CD4-positive, alpha-beta T cell (primary cell): ENCODE results near the gene PRKG1. TPM values are rescaled to one million over a fixed set of nuclear protein-coding genes. Genes with fewer than 3 reads are reported as not detected.

Experiments
- ATAC-seq: fragments of 200-7000 bp; cut with Tn5 transposase; one replicate; pipeline ENCODE4 v1.10.0; 2022; ENCODE audit warnings: mild to moderate bottlenecking; ENCODE audit not compliant: poor library complexity
- CTCF ChIA-PET: fragments of 350-600 bp; sonication (Branson Sonifier 250); formaldehyde crosslinking; loops from one replicate; lab custom pipeline; 2021; ENCODE audit warnings: antibody characterized with exemption, inconsistent platforms; lab: Charles Lee
- POLR2A ChIA-PET: fragments of 350-600 bp; sonication (Branson Sonifier 250); formaldehyde crosslinking; loops from one replicate; lab custom pipeline; 2021; ENCODE audit warnings: antibody characterized with exemption, inconsistent platforms; lab: Charles Lee
- DNase-seq, 14 experiments: peaks; one replicate each; pipeline ENCODE4 v3.0.0-alpha.2; 2013 to 2020; ENCODE audit warnings: mixed read lengths in 2 of 14
- H3K27ac ChIP-seq, 2 donors: one replicate each; pipeline versions ENCODE4 v1.5.1 to v1.7.0; 2013; ENCODE audit warnings: low read length in 2 of 2, low read depth in 1 of 2, mild to moderate bottlenecking in 1 of 2
- H3K27me3 ChIP-seq, 2 experiments: 1 replicate in 1 of 2; 2 replicates in 1 of 2; pipeline versions ENCODE4 v1.6.1 to v1.7.0; 2013; ENCODE audit warnings: low read length in 2 of 2, control low read depth in 1 of 2, mild to moderate bottlenecking in 1 of 2, moderate library complexity in 1 of 2; ENCODE audit not compliant: insufficient read depth in 2 of 2, control insufficient read depth in 1 of 2
- H3K36me3 ChIP-seq: one replicate; pipeline ENCODE4 v1.6.1; 2013; ENCODE audit warnings: low read length, control low read depth; ENCODE audit not compliant: insufficient read depth
- H3K4me1 ChIP-seq: one replicate; pipeline ENCODE4 v1.6.1; 2013; ENCODE audit warnings: low read length, control low read depth; ENCODE audit not compliant: insufficient read depth
- H3K4me3 ChIP-seq: one replicate; pipeline ENCODE4 v1.5.1; 2013; ENCODE audit warnings: mild to moderate bottlenecking, low read length, moderate library complexity
- H3K9me3 ChIP-seq, 2 experiments: 1 replicate in 1 of 2; 2 replicates in 1 of 2; pipeline versions ENCODE4 v1.6.1 to v1.7.0; 2013; ENCODE audit warnings: low read length in 2 of 2, mild to moderate bottlenecking in 2 of 2, control low read depth in 1 of 2, moderate library complexity in 1 of 2; ENCODE audit not compliant: control insufficient read depth in 1 of 2, insufficient read depth in 1 of 2
- H3K27ac Mint-ChIP-seq: one replicate; pipeline ENCODE4 v1.8.0; 2020; ENCODE audit warnings: mixed read lengths
- H3K27me3 Mint-ChIP-seq: one replicate; pipeline ENCODE4 v1.8.0; 2021; ENCODE audit warnings: mixed read lengths
- H3K36me3 Mint-ChIP-seq: one replicate; pipeline ENCODE4 v1.8.0; 2021; ENCODE audit warnings: low read depth, mixed read lengths
- H3K4me1 Mint-ChIP-seq: one replicate; pipeline ENCODE4 v1.8.0; 2021; ENCODE audit warnings: low read depth, mixed read lengths
- H3K4me3 Mint-ChIP-seq: one replicate; pipeline ENCODE4 v1.8.0; 2020; ENCODE audit warnings: mild to moderate bottlenecking, mixed read lengths
- H3K9me3 Mint-ChIP-seq: one replicate; pipeline ENCODE4 v1.8.0; 2020; ENCODE audit warnings: mixed read lengths
- intact Hi-C, 2 experiments: fragments of 100-400 bp; cut with DNase I in 1 of 2; cut with micrococcal nuclease in 1 of 2; formaldehyde crosslinking; loops; one replicate each; pipeline versions ENCODE4 v1.15.1 to v1.9.0; 2023 to 2025; cut with DNase I, micrococcal nuclease
- total RNA-seq, 174 experiments: library from RNA in 2 of 174; stranded (reverse) in 2 of 174; gene quantifications; one replicate each; pipeline ENCODE4 v1.2.3 and lab custom pipeline; 2021 to 2026
- TF ChIP-seq, protein P1 (sequence below): fragments of 200-600 bp; IDR thresholded peaks from one replicate; pipeline ENCODE4 v1.8.0; 2022; ENCODE audit warnings: antibody characterized with exemption, mild to moderate bottlenecking

The PRKG1 gene
- total RNA-seq, 2 experiments from 2014 or later: 0.31 TPM; not detected in 1

- Mint-ChIP-seq H3K36me3 (no peaks in the 10 kb centered on the region), H3K9me3 (no peaks in the 10 kb centered on the region), H3K27ac (no peak overlapping the region), H3K4me1 (no peaks in the 10 kb centered on the region), H3K4me3 (no peak overlapping the region), H3K27me3 (no peaks in the 10 kb centered on the region)
- TF ChIP-seq, protein P1, sequence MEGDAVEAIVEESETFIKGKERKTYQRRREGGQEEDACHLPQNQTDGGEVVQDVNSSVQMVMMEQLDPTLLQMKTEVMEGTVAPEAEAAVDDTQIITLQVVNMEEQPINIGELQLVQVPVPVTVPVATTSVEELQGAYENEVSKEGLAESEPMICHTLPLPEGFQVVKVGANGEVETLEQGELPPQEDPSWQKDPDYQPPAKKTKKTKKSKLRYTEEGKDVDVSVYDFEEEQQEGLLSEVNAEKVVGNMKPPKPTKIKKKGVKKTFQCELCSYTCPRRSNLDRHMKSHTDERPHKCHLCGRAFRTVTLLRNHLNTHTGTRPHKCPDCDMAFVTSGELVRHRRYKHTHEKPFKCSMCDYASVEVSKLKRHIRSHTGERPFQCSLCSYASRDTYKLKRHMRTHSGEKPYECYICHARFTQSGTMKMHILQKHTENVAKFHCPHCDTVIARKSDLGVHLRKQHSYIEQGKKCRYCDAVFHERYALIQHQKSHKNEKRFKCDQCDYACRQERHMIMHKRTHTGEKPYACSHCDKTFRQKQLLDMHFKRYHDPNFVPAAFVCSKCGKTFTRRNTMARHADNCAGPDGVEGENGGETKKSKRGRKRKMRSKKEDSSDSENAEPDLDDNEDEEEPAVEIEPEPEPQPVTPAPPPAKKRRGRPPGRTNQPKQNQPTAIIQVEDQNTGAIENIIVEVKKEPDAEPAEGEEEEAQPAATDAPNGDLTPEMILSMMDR: no peak
- POLR2A ChIA-PET: no interaction called here
- no peaks in the 10 kb centered on the region for H3K4me1 ChIP-seq
- ATAC-seq (no peak), DNase-seq (no peak)
- H3K4me3 ChIP-seq: no peak overlapping the region
- CTCF ChIA-PET: no interaction called here
- no peaks in the 10 kb centered on the region for H3K36me3 ChIP-seq
- H3K27ac ChIP-seq: no peak overlapping the region
- intact Hi-C loops: no loop called here
- H3K27me3 ChIP-seq: no peaks in the 10 kb centered on the region
- H3K9me3 ChIP-seq: peaks cover 0 to 5% of the 10 kb centered on the region in 2 experiments
Observed at GRCh38 chr10:52108236-52108635, 1033.9 kb downstream of the PRKG1 start.

DNA sequence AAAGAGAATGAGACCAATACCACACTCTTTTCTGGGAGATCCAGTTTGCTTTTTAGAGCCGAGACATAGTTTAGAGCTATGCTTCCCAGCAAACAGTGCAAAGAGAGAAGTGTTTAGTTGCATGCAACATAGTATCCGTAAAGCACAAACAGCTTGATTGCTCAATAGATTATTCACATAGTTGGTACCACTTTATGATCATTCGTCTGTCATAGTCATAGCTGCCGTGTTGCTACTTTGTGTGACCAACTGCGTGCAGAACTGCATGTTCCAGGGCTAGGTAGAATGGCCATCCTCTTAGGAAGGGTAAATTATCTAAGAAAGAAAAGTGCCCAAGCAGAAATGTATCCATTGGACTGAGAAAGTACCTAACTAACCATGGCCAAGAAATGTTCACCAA, 1036.3 kb downstream of the PRKG1 start:
- no peak overlapping the region for H3K27ac ChIP-seq
- no peaks in the 10 kb centered on the region for H3K27me3 ChIP-seq
- H3K9me3 ChIP-seq: peaks cover 0 to 5% of the 10 kb centered on the region in 2 experiments
- Mint-ChIP-seq H3K4me1 (no peaks in the 10 kb centered on the region), H3K36me3 (no peaks in the 10 kb centered on the region), H3K27ac (no peak overlapping the region), H3K4me3 (no peak overlapping the region), H3K9me3 (no peaks in the 10 kb centered on the region), H3K27me3 (no peaks in the 10 kb centered on the region)
- no peaks in the 10 kb centered on the region for H3K4me1 ChIP-seq
- intact Hi-C loops: no loop called here
- H3K36me3 ChIP-seq: no peaks in the 10 kb centered on the region
- TF ChIP-seq, protein P1: no peak
- ChIA-PET POLR2A (no interaction called here), CTCF (no interaction called here)
- no peak overlapping the region for H3K4me3 ChIP-seq
- ATAC-seq (no peak), DNase-seq (no peak)

GRCh38 chr10:52111101-52111891, 1037.0 kb downstream of the PRKG1 start:
- POLR2A ChIA-PET: no interaction called here
- Histone ChIP-seq H3K4me3 (no peak overlapping the region), H3K27me3 (no peaks in the 10 kb centered on the region), H3K4me1 (no peaks in the 10 kb centered on the region), H3K27ac (no peak overlapping the region), H3K9me3 (peaks cover 0 to 5% of the 10 kb centered on the region in 2 experiments), H3K36me3 (no peaks in the 10 kb centered on the region)
- Mint-ChIP-seq H3K36me3 (no peaks in the 10 kb centered on the region), H3K4me3 (no peak overlapping the region), H3K4me1 (no peaks in the 10 kb centered on the region), H3K27ac (no peak overlapping the region), H3K27me3 (no peaks in the 10 kb centered on the region), H3K9me3 (no peaks in the 10 kb centered on the region)
- ATAC-seq (no peak), DNase-seq (no peak)
- TF ChIP-seq, protein P1: no peak
- intact Hi-C loops: no loop called here
- CTCF ChIA-PET: interaction anchor here (1.4 kb wide), 1 partner anchor 10 kb away, joined by 4 read pairs; no protein-coding TSS in a partner anchor
